ENCODE measurements around the gene COPB2. TPM values are rescaled to one million over a fixed set of nuclear protein-coding genes. Genes with fewer than 3 reads are reported as not detected.
A peak's percentile ranks its signal among the peaks of the same experiment; 100 is the strongest.

COPB2 gene
- total RNA-seq, 4 donors from 2014 or later = 38.9 to 43.4 (median 42.1) TPM

DNA sequence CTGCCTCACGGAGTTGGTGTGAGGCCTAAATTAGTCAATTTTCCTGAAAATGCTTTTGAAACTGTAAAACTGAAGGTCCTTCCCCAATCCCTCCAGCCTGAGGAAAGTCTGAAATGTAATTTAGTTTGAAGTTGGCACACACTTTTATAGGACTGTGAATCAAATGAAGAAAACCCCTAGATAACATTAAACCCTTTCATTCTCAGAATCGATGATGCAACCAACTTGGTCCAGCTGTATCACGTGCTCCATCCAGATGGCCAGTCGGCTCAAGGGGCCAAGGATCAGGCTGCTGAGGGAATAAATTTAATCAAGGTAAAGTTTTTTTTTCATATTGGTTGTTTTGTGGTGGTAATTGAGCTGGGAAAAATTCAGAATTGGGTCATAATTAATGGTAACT lies 34.0 kb downstream of the COPB2 start:
- no peak for TF ChIP-seq POLR2A (IDR thresholded peaks at IDR 0.05)
- TF ChIP-seq, protein P1, sequence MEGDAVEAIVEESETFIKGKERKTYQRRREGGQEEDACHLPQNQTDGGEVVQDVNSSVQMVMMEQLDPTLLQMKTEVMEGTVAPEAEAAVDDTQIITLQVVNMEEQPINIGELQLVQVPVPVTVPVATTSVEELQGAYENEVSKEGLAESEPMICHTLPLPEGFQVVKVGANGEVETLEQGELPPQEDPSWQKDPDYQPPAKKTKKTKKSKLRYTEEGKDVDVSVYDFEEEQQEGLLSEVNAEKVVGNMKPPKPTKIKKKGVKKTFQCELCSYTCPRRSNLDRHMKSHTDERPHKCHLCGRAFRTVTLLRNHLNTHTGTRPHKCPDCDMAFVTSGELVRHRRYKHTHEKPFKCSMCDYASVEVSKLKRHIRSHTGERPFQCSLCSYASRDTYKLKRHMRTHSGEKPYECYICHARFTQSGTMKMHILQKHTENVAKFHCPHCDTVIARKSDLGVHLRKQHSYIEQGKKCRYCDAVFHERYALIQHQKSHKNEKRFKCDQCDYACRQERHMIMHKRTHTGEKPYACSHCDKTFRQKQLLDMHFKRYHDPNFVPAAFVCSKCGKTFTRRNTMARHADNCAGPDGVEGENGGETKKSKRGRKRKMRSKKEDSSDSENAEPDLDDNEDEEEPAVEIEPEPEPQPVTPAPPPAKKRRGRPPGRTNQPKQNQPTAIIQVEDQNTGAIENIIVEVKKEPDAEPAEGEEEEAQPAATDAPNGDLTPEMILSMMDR (IDR thresholded peaks at IDR 0.05 in 4 of 5, conservative IDR thresholded peaks at IDR 0.05 in 1 of 5) = no peak
- H3K4me3 ChIP-seq = no peak overlapping the region
- intact Hi-C loops (cut with DNase I; ENCODE audit: low total_unique reads) = no loop called here
- no peak overlapping the region for H3K27ac ChIP-seq
- H3K27me3 ChIP-seq = no peaks in the 10 kb centered on the region
- no peaks in the 10 kb centered on the region for H3K9me3 ChIP-seq
- DNase-seq (no peak), ATAC-seq (no peak)
- H3K36me3 ChIP-seq = peaks cover 3 to 99% of the 10 kb centered on the region in 2 donors
- no peaks in the 10 kb centered on the region for H3K4me1 ChIP-seq
- in situ Hi-C loops (cut with MboI; ENCODE audit: low sequenced_read_pairs in 4 of 4) = no loop called here

DNA sequence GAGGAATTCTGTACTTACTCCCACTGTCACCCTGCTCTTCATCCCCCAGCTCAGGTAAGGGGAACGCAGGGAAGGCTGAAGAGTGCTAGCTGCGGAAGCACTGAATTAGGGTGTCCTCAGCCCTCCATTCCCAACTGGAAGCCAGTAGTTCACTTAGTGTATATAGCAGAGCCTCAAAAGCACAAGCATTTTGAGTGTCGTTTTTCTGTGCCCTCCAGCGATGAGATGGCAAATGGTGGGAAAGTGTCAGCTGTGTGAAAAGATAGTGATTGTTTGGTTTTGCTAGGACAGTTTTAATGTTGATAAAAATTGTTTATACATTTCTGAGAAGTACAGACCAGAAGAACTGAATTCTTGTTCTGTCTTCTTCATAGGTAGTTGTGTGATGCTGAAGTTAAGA lies 34.8 kb downstream of the COPB2 start:
- DNase-seq (no peak), ATAC-seq (no peak)
- H3K9me3 ChIP-seq = no peaks in the 10 kb centered on the region
- H3K4me3 ChIP-seq = no peak overlapping the region
- H3K27me3 ChIP-seq = no peaks in the 10 kb centered on the region
- H3K4me1 ChIP-seq = no peaks in the 10 kb centered on the region
- intact Hi-C loops (cut with DNase I; ENCODE audit: low total_unique reads) = no loop called here
- TF ChIP-seq POLR2A (IDR thresholded peaks at IDR 0.05) = no peak
- TF ChIP-seq, protein P1 (IDR thresholded peaks at IDR 0.05 in 4 of 5, conservative IDR thresholded peaks at IDR 0.05 in 1 of 5) = no peak
- H3K27ac ChIP-seq = no peak overlapping the region
- peaks cover 3 to 97% of the 10 kb centered on the region in 2 donors for H3K36me3 ChIP-seq
- in situ Hi-C loops (cut with MboI; ENCODE audit: low sequenced_read_pairs in 4 of 4) = no loop called here

DNA sequence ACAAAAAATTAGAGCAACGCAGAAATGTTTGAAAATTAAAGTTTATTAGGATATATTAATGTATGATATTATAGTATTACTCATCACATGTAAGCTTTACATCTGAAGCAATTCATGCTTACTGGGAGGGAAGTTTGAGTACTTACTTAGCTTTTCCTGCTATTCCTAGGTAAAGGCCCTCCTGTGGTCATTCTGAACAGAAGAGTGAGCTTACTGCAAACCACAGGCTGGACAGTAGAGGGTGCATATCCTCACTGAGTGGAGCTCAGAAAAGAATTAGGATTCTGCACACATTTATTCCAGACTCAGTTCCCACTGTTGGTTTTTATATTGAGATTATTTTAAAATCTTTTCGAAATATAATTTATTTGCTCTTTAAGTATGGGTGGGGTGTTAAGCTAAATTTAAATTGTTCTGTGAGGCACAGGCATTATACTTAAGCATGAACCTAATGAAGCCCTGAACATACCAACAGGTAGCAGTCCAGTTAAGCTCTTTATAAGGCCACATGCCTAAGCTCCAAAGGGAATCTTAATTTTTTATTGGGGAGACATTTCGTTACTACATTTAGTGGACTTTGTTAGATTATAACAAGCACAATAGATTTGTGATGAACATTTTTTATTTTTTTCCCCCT lies 35.4 kb downstream of the COPB2 start:
- peak in 1 of 2 donors; percentile 49 for ATAC-seq
- H3K9me3 ChIP-seq = no peaks in the 10 kb centered on the region

DNA sequence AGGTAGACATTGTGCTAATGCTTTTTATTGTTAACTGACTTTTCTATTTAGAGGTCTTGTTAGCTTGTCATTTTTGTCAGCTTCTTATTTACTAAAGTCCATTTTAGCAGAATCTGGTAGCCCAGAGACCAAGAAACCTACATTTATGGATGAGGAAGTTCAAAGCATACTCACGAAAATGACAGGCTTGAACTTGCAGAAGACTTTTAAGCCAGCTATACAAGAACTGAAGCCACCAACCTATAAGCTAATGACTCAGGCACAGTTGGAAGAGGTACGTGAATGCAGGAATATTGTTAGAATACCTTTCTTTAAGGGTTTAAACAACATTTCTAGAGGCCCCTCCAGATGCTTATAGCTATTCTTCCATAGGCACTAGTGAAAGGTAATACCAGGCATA lies 42.7 kb downstream of the COPB2 start:
- no peaks in the 10 kb centered on the region for H3K27me3 ChIP-seq
- in situ Hi-C loops (cut with MboI; ENCODE audit: low sequenced_read_pairs in 4 of 4) (loop anchor here in 2 of 4 donors (25.0 kb wide), 1 partner anchor 409 kb away; the partner anchor contains the start of genes FOXL2 (in 2 of the 2) and FOXL2NB (in 2 of the 2)), intact Hi-C loops (cut with DNase I; ENCODE audit: low total_unique reads) (no loop called here)
- ATAC-seq (no peak), DNase-seq (no peak)
- H3K4me1 ChIP-seq = peaks cover 19% of the 10 kb centered on the region in 2 donors
- peaks cover 0 to 51% of the 10 kb centered on the region in 2 donors for H3K36me3 ChIP-seq
- TF ChIP-seq POLR2A (IDR thresholded peaks at IDR 0.05) = no peak
- TF ChIP-seq, protein P1 (IDR thresholded peaks at IDR 0.05 in 4 of 5, conservative IDR thresholded peaks at IDR 0.05 in 1 of 5) = no peak
- H3K4me3 ChIP-seq = no peak overlapping the region
- no peak overlapping the region for H3K27ac ChIP-seq
- no peaks in the 10 kb centered on the region for H3K9me3 ChIP-seq

More for the DNA sequence above, 35.4 kb downstream of the COPB2 start:
- TF ChIP-seq POLR2A (IDR thresholded peaks at IDR 0.05) = no peak
- TF ChIP-seq, protein P1 (IDR thresholded peaks at IDR 0.05 in 4 of 5, conservative IDR thresholded peaks at IDR 0.05 in 1 of 5) = peak in 3 of 5 experiments; percentile 12 to 26 (median 17)
- in situ Hi-C loops (cut with MboI; ENCODE audit: low sequenced_read_pairs in 4 of 4) = no loop called here
- Histone ChIP-seq H3K27ac (no peak overlapping the region), H3K27me3 (no peaks in the 10 kb centered on the region), H3K36me3 (peaks cover 3 to 97% of the 10 kb centered on the region in 2 donors), H3K4me3 (no peak overlapping the region), H3K4me1 (no peaks in the 10 kb centered on the region)
- no peak for DNase-seq
- intact Hi-C loops (cut with DNase I; ENCODE audit: low total_unique reads) = no loop called here

Measured in gastrocnemius medialis (tissue), 4 donors.